SHP77 treated with DMSO at 0.1 percent for 48 hours (cell line): Measurements from ENCODE around the gene GPR37L1.
"Not testable (repeated sequence)": the region's sequence is repeated elsewhere in the genome, so short reads cannot be mapped to it uniquely, and the experiment has no call there.

ENCODE experiments used
- DNase-seq: peaks from one replicate; lab custom pipeline; 2025; lab: John Stamatoyannopoulos, UW

The GPR37L1 gene

DNA sequence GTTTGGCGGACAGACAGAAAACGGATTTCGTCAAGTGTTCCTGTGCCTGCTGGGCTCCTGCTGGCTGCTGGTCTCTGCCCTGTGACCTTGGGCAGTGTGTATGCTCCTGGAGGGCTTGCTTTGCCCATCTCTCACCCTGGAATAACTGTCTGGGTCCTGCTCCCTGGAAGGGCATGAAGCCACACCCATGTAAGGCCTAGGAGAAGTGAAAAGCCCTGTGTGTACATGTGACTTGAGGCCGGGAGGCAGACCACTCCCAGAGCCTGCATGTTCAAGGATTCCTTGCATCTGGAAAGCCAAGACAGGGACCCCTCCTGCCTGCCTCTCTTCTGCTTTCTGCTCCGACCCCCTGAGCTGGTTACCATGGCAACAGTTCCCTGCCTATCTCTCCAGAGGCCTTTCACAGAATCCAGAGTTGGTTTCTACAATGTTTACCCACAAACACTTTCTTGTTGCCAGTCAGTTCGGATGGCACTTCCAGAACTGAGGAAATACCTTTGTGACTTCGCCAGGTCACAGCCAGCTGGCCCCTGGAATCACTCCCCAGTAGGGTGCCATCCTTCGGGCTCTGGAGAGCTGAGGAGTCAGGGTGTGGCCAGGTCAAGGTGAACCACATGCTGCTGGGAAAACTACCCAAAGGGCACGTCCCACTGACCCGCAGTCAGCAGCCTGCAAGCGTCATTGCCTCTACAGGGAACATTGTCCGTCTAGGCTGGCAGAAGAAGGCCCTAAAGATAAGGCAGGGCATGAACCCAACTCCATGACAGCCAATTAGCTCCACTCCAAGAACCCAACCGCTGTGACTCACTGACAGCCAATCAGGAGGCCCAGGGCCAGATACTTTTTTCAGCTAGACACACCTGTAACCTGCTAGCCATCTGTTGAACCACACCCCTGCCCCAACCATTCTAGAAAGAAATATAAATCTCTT is 14.7 kb upstream of the GPR37L1 start:
- no peak for DNase-seq

DNA sequence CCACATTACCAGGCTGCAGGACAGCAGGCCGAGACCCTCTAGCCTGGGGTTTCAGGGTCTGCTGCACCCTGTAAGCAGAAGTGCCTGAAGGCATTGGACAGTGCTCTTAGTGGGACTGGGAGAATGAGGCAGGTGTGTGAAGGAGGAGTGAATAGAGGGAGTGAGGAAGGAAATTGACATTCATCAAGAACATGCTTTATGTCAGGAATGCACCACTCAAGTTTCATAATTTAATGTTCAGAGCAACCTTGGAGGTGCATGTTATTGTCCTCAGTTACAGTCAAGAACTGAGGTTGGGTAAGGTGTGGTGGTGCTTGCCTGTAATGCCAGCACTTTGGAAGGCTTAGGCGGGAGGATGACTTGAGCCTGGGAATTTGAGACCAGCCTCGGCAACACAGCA is 11.7 kb upstream of the GPR37L1 start:
- DNase-seq, result no peak

- DNase-seq, result not testable (repeated sequence)
These were observed 11.1 kb upstream of the GPR37L1 start for GRCh38 chr1:202111589-202111988.

DNA sequence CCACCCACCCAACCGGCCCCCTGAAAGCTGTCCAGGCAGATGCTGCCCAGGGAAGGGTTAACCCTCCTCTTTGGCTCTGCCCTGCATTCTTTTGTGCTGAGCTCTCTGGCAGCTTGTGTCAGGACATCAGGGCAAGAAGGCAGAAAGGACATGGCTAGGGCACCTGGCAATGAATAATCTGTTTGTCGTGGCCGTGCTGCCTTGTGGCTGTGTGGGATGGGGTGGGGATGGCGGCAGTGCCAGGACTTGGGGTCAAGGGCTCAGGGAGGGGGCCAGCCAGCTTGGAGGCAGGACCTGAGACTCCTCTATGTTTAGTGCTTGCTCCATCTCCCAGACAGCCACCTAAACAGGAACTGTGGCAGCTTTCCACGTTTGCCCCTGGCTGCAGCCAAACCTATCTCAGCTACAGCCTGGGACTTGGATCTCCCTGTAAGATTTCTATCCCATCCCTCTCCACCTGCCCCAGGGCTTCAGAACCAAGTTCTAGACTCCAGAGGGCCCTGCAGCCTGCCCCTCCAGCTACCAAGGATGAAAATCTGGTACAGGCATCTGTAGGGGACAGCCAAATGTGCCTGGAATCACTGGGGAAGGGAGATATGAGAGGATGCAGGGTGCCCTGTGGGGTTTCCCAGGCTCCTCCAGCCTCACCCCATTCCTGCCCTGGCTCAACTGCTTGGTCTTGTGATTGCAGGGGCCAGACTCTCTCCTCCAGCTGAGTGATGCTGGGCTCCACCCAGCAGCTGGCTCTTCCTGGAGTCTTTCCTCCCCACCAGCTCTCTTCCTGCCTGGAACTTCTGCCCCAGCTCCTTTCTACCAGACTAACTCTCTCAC is 9.6 kb upstream of the GPR37L1 start:
- no peak for DNase-seq

DNA sequence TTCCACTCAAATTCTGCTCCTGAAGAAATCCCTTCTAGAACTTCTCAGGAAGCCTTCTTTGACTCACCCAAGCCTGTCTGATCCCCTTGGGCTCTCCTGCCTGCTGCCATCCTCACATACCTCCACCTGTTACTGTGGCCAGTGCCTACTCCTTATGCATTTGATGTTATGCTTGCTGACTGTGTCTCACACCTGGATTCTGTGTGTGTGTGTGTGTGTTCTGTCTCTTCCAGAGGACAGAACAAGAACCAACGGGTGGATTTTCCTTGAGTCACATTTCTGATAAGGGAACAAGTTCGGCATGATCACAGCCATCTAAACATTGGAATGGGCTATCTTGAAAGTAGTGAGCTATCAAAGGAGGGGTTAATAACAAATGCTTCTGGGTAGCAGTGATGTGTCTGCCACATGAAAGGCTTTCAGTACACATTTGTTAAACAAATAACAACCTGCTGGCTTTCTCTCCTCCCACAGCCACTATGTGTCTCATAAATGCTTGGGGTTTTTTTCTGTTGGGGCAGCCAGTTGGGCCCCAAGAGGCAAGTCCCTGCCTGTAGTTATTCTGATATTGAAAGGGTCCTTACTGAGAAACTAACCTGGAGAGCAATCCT is 8.9 kb upstream of the GPR37L1 start:
- DNase-seq, result no peak

DNA sequence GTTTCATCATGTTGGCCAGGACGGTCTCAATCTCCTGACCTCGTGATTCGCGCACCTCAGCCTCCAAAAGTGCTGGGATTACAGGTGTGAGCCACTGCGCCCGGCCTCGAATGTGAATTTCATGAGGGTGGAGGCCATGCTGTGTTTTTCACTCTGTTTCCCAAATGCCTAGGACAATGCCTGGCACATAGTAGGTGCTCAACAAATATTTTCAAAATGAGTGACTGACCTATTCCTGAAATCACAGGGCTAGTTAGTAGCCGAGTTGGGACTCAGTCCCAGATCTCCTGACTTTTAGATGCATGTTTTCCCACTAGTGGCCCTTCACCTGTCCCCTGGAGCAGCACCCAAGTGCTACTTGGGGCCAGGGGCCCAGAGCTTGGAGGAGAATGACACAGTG is 6.4 kb upstream of the GPR37L1 start:
- no peak for DNase-seq

DNA sequence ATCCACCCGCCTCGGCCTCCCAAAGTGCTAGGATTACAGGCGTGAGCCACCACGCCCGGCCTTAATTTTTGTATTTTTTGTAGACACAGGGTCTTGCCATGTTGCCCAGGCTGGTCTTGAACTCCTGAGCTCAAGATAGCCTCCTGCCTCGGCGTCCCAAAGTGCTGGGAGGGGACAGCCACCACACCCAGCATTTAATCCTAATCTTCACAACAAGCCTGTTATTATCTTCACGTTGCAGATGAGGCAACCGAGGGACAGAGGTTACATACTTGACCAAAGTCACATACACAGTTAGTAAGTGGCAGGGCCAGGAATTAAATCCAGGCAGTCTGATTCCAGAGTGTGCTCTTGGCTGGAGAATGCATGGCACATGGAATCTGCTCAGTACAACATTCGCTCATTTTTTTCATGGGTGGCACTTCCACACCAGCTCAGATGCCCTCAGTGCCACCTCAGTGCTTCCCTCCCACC is 4.8 kb upstream of the GPR37L1 start:
- no peak for DNase-seq

- no peak for DNase-seq
These were observed 1.7 kb upstream of the GPR37L1 start for GRCh38 chr1:202121006-202121405.

DNA sequence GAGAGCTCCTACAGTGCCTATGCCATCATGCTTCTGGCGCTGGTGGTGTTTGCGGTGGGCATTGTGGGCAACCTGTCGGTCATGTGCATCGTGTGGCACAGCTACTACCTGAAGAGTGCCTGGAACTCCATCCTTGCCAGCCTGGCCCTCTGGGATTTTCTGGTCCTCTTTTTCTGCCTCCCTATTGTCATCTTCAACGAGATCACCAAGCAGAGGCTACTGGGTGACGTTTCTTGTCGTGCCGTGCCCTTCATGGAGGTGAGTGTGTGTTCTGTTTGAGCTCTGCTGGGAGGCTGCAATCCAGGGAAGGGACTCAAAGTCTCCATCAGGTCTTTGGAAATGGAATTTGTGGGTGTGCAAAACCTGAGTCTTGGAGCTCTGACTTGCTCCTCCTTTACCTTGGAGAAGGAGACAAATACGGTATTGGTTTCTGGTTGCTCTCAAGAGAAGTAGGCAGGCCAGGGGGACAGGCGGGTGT is 658 bp downstream of the GPR37L1 start:
- no peak for DNase-seq

GRCh38 chr1:202124142-202124541 is 1.4 kb downstream of the GPR37L1 start:
- no peak for DNase-seq

DNA sequence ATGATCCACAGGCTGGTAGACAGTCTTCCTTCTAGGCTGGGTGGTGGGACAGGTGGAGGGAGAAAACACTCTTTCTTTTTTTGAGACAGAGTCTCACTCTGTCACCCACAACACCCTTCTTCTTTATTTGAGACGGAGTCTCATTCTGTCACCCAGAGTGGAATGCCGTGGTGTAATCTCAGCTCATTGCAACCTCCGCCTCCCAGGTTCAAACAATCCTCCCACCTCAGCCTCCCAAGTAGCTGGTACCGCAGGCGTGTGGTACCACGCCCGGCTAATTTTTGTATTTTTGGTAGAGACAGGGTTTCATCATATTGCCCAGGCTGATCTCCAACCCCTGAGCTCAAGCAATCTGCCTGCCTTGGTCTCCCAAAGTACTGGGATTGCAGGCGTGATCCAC is 2.9 kb downstream of the GPR37L1 start:
- no peak for DNase-seq

GRCh38 chr1:202126426-202126825 is 3.7 kb downstream of the GPR37L1 start:
- DNase-seq, result no peak

- DNase-seq, result no peak
These were observed 4.3 kb downstream of the GPR37L1 start for GRCh38 chr1:202127061-202127460.

DNA sequence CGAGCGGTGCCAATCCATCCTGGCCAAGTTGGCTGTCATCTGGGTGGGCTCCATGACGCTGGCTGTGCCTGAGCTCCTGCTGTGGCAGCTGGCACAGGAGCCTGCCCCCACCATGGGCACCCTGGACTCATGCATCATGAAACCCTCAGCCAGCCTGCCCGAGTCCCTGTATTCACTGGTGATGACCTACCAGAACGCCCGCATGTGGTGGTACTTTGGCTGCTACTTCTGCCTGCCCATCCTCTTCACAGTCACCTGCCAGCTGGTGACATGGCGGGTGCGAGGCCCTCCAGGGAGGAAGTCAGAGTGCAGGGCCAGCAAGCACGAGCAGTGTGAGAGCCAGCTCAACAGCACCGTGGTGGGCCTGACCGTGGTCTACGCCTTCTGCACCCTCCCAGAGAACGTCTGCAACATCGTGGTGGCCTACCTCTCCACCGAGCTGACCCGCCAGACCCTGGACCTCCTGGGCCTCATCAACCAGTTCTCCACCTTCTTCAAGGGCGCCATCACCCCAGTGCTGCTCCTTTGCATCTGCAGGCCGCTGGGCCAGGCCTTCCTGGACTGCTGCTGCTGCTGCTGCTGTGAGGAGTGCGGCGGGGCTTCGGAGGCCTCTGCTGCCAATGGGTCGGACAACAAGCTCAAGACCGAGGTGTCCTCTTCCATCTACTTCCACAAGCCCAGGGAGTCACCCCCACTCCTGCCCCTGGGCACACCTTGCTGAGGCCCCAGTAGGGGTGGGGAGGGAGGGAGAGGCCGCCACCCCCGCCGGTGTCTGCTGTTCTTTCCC is 5.3 kb downstream of the GPR37L1 start:
- DNase-seq, result no peak

- DNase-seq, result no peak
These were observed 7.0 kb downstream of the GPR37L1 start for GRCh38 chr1:202129453-202130296.

DNA sequence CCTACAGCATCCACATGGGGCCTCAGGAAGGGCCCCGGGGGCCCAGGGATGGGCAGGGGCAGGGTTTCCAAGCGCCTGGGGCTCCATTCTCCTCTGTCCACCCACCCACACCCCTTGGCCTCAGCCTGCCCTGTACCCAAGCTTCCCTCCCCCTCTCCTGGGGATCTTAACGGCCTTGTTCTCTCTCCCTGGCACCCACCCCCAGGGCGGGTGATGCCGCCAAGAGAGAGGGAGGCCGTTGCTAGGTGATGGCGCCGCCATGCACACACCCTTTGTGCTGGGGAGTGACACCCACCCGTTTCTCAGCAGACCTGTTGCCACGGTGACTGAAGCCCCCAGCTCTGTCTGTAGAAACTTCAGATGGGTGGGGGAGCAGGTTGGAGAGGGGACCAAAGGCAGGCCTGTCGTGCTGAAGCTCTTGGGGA is 7.6 kb downstream of the GPR37L1 start:
- no peak for DNase-seq

GRCh38 chr1:202130816-202131522 is 8.3 kb downstream of the GPR37L1 start:
- no peak for DNase-seq

DNA sequence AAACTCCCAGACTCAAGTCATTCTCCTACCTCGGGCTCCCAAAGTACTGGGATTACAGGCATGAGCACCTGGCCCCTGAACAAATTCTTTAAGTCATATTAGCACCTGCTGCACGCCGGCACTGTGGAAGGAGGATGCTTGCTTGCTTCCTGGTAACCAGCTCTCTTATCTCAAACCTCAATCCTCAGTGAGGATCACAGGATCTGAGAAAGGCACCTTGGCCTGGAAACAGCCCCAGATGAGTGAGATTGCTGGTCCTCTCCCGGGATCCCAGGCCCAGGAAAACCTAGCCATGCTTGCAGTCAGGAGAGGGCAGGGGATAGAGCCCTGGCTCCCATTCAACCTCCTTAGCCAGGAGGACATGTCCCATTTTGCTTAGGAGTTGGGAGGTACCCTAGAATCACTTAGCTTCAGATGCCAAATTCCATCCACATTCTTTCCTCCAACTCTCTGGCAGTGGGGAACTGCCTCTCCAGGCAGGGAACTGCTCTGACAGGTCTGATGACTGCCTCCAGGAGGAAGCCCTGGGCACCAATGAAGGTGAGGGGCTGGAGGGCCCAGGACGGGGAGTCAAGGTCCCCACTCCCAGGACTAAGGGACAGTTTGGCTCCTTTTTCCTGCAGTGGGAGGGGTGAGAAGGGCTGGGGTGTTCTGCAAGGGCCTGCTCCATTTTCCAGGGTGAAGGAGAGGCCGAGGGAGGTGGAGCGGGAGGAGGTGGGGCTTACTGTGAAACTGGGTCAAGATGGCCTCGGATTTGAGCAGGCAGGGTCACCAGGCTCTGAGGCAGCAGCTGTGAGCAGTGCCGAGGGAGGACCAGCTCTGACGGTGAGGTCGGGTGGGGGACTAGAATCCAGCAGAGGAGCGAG is 9.5 kb downstream of the GPR37L1 start:
- no peak for DNase-seq

- DNase-seq, result no peak
These were observed 10.3 kb downstream of the GPR37L1 start for GRCh38 chr1:202133001-202133400.
